Epithelial cell of proximal tubule (primary cell): ENCODE results near the gene SCTR. TPM values are rescaled to one million over a fixed set of nuclear protein-coding genes. Genes with fewer than 3 reads are reported as not detected.

Source experiments
- DNase-seq: peaks from one replicate; pipeline ENCODE4 v3.0.0-alpha.2; 2011; ENCODE audit warnings: low read depth
- H3K4me3 ChIP-seq: 2 replicates; pipeline ENCODE4 v1.5.1; 2011; ENCODE audit warnings: low read depth, mild to moderate bottlenecking, low read length
- CTCF ChIP-seq: conservative IDR thresholded peaks from 2 replicates; pipeline ENCODE4 v1.5.1; 2012; ENCODE audit warnings: low read depth, mild to moderate bottlenecking, low read length
- total RNA-seq: library from RNA; depleted of rRNA; stranded (reverse); fragments of >200 nt; gene quantifications from 2 replicates; pipeline ENCODE4 v1.2.3, GENCODE V29; 2015

Gene SCTR
- total RNA-seq, 1 donor from 2014 or later: not detected

- TF ChIP-seq CTCF: no peak
- DNase-seq: no peak
- H3K4me3 ChIP-seq: no peak overlapping the region
Observed at GRCh38 chr2:119550346-119550745, 26.1 kb upstream of the SCTR start.

- DNase-seq: no peak
- H3K4me3 ChIP-seq: no peak overlapping the region
- no peak for TF ChIP-seq CTCF
Observed at GRCh38 chr2:119549241-119549640, 25.0 kb upstream of the SCTR start.

GRCh38 chr2:119548516-119549120 is 24.3 kb upstream of the SCTR start:
- no peak for TF ChIP-seq CTCF
- DNase-seq: no peak
- H3K4me3 ChIP-seq: no peak overlapping the region

GRCh38 chr2:119546447-119546767 is 22.1 kb upstream of the SCTR start:
- H3K4me3 ChIP-seq: no peak overlapping the region
- no peak for DNase-seq
- TF ChIP-seq CTCF: no peak

- TF ChIP-seq CTCF: no peak
- DNase-seq: no peak
- H3K4me3 ChIP-seq: peak overlapping the region; percentile 39
Observed at GRCh38 chr2:119545754-119546446, 21.6 kb upstream of the SCTR start.

- peak; percentile 91 for DNase-seq
- H3K4me3 ChIP-seq: peak overlapping the region; percentile 93
Observed at GRCh38 chr2:119544939-119545475, 20.7 kb upstream of the SCTR start.

More at GRCh38 chr2:119544939-119545475, 20.7 kb upstream of the SCTR start:
- TF ChIP-seq CTCF: no peak
